Measurements from ENCODE around the gene NEGR1. TPM values are rescaled to one million over a fixed set of nuclear protein-coding genes. Genes with fewer than 3 reads are reported as not detected.

Gene NEGR1
- total RNA-seq, 1 donor from 2014 or later, result 13.4 TPM

DNA sequence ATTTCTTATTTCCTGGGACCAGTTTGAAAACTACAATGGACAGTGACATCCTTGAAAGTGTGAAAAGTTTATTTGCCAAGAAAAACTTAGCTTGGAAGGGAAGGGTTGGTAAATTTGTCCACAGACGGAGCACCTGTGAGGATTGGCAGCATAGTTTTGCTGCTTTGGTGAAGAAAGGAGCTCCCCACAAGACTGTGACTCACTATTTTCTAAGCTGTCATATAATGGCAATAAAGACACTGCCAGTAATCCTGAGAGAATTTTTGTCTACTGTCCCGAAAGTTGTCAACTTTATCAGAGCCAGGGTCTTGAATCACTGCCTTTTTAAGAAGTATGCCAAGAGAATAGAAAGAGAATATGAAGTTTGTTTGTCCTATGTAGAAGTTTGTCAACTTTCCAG, 230.8 kb downstream of the NEGR1 start:
- DNase-seq (ENCODE audit: low read depth), result peak; percentile 21

DNA sequence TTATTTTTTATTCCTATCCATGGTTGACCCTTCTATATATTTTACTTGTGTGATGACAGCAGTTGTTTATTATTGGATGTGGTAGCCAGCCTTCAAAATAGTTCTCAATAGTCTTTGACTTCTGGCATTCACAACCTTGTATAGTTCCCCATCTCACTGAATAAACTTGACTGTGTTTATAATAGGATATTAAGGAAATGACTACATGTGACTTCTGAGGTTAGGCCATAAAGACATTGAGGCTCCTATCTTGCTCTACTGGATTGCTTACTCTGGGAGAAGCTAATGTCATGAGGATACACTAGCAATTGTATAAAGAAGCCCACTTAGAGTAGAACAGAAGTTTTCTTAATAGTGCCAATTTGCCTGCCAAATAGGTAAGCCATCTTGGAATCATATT, 231.8 kb downstream of the NEGR1 start:
- DNase-seq (ENCODE audit: low read depth), result no peak

DNA sequence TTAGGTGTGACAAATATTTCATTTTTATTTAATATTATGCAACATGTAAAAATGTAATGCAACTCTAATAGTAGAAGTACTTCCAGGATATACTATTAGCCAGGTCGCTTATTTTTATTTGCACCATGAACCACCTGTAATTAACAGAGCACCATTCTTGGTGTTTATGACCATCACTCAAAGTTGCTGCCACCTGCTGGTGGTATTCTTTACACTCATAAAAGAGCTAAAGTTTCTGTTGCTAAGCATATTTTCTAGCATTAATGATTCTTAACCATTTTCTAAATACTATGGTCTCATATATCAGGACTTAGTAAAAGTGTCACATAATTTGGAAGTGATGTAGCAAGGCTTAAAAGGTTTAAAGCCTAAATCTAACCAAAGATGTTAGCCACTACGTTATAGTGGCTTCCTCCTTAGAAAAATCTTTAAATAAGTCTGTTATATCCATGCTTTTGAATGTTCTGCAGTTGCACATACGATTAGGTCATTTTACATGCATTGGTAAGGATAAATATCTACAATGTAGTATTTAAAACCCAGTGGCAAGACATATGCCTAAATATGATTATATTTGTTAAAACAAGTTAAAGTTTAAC, 244.5 kb downstream of the NEGR1 start:
- DNase-seq (ENCODE audit: low read depth), result peak; percentile 66

DNA sequence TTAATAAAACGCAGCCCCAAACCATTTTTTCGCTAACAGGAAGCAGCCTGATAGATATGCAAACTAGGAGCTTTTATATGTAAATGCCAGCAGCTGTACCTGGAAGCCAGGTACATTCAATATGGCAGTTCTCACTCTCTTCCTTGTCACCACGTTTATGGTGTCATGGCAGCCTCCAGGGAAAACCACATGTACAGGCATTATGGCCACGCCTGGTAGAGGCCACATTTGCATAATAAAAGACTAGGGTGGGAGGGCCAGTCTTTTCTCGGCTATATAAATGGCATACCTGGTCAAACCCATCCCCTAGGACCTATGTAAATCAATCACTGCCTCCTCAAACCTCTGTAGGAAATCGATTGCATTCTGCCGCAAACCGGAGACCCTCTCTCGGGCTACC, 247.5 kb downstream of the NEGR1 start:
- DNase-seq (ENCODE audit: low read depth), result no peak

DNA sequence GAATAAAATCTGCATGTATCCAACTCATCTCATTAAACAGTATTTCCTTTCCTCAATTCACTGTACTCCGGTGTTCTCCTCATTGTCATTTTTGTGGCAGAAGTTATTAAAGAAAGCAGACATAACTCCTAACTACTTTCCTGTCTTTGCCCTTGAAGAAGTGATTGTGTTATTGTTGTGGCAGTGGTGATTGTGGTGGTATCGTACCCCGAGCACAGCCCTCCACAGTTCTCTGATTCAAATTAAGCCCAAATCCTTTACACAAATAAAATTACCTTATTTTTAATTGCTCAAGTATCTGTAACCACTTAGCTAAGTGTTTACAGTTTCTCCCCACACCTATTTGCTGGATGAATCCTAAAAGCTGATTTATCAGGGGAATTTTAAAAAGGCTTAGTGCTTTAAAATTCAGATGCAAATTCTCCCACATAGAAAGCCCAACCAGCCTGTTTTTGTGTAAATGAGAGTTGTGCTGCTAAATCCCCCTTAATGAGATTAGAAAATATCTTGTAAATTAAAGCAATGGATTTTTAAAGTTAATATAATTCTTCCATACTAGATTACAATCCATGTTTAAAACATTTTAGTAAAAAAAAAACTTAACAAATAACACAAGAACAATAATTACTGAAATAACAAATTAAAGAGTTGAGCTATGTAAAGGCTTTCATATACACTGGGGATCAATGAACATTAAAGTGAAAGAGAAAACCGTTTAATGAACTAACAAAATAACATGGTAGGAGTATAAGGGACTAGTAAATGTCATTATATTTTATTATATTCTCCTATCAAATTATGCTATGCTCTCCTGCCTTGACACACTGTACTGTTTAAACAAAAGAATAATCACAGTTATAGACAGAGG, 259.0 kb downstream of the NEGR1 start:
- DNase-seq (ENCODE audit: low read depth), result no peak

DNA sequence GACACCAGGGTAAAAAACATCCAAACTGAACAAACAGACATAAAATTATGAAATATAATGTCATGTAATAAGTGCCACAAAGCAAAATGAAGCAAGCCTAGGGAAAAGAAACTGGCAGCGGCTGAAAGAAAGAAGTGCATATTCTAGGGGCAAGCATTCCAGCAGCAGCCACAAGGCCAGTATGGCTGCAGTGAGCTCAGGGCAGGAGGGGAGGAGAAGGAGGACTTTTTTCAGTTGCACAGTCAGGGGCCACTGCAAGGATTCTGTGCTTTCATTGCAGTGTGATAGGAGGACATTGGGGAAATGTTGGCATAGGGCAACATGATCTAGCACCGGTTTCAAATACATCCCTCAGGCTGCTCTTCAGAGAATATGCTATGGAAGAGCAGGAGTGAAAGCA, 263.8 kb downstream of the NEGR1 start:
- no peak for DNase-seq (ENCODE audit: low read depth)

DNA sequence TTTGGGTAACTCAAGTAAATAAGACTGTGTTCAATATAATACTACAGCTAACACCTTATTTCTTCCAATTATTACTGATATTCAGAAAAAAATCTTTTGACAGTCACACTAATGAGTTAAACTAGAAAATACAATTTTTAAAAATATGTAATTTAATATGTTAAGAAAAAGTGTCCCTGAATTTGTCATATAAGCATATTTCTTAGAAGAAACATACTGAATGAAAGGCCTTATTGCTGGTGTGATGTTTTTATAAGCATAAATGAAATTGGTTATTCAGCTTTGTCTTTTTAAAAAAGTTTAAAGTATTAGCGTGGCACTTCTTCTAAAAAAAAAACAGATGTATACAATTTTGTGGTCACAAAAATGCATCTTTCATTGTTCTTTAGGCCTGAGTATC, 267.3 kb downstream of the NEGR1 start:
- DNase-seq (ENCODE audit: low read depth), result no peak

DNA sequence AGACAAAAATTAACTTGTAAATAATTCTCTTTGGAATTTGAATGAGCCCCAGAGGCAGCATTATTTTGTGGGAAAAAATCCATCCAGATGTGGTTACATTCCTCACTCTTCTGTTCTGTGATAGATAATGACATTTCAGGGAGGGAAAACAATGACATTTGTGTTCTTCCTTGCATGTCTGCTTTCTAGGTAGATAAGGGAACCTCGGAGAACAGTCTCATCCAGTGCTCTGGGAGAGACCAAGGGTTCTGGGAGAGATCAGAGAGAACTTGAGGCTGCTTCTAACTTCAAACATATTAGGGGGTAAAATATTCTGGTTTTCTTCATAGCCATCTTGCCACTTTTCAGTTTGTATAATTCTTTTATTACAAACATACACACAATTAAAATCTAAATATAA, 269.2 kb downstream of the NEGR1 start:
- no peak for DNase-seq (ENCODE audit: low read depth)

DNA sequence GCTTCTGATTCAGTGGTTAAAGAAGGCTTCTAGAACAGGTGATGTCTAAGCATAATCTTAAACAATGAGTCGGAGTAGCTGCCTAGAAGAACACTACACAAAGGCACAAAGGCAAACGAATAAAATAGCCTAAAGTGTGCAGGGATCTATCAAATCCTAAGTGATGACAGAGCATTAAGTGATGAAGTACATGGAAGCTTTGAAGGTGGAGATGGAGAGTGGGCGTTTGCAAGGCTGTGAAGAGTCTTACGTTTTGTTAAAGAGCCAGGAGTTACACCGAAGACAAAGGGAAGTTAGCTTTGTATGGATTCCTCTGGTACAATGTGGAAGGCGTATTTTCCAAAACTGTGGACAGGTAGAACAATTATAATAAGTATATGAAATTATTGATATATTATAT, 270.6 kb downstream of the NEGR1 start:
- DNase-seq (ENCODE audit: low read depth), result peak; percentile 59

DNA sequence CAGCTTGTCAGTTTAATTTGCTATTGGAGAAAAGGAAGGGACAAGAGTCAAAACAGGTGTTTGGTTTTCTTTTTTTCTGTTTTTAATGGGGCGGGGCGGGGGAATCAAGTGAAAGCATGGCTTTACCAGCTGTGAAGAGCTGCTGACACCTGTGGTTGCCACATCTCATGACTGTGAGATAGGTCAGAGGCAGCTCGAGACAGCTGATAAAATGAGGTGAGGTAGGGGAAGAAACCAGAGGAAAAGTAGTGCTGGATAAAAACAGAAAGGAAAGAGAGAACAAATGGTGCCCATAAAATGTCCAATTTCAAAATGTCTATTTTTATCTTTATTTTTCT, 272.3 kb downstream of the NEGR1 start:
- DNase-seq (ENCODE audit: low read depth), result peak; percentile 89

DNA sequence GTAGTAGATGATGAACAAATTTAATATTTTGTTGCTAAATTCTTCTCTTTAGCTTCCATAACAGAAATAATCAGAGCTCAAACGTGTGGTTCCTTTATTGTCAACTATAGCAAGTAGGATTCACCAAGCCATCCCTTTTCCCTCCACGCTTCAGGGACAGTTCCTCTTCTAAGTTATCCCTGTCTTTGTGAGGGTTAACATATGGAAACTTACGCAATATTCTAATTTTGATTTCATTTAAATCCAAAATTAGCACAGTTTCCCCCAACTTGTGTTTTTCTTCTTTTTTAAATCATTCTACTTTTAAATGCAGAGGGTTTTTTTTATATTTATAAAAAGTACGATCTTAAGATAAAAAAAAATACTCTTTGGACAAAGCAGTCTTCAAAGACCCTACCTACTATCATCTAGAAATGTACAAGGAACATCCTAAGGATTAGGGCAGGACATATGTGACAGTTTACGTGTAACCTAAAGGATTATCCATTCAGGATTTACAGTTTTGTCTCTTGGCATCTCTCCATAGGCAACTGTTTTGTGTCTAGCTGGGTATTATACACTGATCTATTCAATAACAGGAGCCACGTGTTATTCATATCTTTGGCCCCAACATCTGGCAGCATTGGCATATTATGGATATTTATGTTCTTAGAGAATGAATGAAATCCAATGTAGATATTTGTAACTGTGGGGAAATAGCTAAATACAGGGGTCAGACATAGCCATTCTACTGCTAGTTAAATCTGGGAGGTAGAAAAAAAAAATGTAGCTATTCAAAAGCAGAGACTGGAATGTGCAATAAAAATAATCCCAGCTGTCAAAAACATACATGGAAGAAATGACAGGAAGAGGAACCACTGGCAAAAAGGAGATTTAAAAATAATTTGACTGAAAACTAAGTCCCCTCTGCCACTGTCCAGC, 272.9 kb downstream of the NEGR1 start:
- peak; percentile 15 for DNase-seq (ENCODE audit: low read depth)

DNA sequence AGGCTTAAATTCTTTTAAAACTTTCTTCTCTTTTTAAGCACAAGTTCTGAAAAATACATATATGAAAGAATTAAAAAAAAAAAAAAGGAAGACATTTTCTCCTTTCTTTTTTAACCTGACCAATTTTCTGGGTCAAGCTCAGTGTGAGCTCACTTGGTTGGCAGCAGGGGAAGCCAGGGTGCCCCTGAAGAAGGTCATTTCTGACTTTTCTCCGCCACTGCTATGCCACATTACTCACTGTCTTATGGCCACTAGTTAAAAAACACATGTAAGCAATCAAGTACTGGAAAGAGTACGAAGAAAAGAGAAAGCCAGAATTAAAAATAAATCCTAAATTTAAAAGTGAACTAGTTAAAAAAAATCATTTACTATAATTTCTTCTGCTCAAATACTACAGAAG, 275.0 kb downstream of the NEGR1 start:
- no peak for DNase-seq (ENCODE audit: low read depth)

DNA sequence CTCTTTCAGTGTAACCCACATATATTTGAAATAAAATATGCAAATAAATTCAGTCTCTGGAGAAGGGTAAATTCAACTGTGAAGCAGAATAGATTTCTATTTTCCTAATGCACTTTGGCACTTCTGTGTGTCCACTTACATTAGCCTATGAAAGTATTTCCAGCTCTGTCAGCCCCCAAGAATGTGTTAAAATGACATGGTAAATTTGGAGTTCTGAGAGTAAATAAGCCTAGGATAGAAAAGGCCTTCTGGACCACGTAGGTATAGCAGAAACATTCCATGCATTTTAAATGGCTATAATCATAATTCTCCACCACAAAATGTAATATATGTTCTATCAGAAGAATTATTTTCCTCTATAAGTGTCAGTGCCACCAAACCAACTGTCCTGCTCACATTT, 276.2 kb downstream of the NEGR1 start:
- DNase-seq (ENCODE audit: low read depth), result no peak

DNA sequence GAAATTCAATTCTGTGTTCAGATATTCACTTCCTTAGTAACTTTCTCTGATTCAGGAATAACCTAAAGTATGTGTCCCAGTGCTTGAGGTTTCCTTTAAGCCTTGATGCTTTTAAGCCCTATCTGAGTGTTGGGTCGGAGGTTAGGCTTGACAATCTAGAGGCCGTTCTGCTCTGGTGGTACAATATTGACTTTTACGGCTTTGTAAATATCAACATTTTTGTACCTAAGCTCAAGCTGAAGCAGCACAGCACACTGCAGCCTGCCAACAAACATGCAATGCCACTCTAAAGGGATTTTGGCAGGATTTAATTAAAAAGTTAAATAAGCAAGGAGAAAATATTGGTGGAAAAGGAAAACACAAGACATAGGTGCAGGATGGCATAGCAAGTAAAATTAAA, 279.2 kb downstream of the NEGR1 start:
- no peak for DNase-seq (ENCODE audit: low read depth)

DNA sequence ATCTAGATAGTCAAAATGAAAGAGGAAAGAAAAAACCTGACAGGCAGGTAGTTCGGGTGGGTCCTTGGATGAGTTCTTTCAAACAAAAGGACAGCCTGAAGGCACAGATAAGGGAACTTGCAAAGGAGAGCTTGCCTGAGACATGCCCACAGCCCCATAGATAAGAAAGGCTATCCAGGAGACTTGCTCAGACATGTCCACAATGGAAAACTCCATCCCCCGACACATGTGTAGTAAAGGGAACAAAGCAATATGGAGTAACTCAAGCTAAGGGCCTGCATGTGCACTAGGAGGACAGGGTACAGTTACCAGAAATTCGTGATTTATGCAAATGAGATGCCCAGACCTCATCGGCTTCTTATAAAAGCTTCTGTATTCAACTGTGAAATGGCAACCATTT, 281.5 kb downstream of the NEGR1 start:
- DNase-seq (ENCODE audit: low read depth), result peak; percentile 21

DNA sequence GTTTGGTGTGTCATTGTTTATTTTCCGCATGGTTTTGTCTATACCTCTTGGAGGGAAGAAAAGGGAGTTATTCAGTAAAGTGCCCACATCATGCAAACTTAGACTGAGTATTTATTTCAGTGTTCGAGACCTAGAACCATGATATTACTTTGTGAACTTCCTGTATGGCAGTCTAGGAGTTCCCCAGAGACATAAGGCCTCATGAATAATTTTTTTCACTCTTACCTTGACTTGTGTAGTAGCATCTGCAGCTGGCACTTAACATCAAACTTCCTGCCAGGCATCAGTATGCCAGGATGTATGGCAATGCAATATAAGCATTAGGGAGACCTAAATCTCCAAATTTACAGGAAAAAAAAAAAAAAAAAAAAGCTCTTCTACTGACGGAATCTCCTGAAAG, 287.7 kb downstream of the NEGR1 start:
- DNase-seq (ENCODE audit: low read depth), result no peak

DNA sequence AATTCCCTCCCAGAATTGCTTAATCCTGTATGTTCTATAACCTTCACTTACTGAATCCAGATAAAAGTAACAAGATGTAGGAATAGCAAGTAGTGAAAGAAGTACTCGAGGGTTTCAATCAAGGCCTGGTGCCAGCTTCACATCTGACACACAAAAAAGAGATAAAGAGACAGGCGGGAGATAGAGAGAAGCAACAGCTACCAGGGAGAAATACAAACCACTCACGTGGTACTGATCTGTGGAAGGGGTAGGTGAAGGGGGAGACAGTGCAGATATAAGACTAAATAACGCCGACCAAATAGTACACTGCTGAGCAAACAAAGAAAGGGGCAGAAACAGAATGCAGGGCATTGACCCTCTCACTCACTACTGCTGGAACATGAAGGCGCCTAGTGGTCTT, 295.2 kb downstream of the NEGR1 start:
- DNase-seq (ENCODE audit: low read depth), result no peak

DNA sequence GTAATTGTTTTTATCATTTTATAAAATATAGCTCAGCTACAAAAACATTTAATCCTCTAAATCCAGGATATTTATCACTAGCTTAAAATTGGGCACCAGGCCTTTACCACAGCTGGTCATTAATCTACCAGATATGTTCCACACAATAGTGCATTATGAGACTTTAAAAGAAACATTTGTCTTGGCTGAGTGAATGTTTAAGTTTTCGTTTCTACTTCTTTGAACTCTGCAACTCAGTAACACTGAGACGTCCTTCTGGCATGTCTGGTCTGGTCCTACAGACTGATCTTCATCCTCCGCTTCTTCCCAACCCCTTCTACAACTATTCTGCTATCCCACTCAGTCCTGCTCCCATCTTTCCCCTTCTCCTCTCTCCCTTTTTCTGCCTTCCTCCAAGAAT, 296.2 kb downstream of the NEGR1 start:
- no peak for DNase-seq (ENCODE audit: low read depth)

DNA sequence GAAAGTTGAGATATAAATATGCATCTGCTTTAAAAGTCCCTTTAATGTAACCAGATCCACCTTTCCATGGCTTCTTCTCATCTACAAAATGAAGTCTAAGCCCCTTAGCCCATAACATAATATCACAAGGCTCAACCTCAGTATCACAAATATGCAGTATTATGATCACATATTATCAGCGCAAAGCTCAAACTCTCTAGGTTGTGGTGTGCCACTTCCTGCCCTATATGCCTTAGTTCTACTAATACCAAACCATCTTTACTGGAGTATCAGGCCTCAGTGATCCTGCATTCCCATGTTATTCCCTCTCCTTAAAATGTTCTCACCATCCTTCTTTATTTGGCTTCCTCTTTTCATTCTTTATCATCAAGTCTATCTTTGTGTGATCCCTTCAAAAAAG, 301.8 kb downstream of the NEGR1 start:
- no peak for DNase-seq (ENCODE audit: low read depth)

DNA sequence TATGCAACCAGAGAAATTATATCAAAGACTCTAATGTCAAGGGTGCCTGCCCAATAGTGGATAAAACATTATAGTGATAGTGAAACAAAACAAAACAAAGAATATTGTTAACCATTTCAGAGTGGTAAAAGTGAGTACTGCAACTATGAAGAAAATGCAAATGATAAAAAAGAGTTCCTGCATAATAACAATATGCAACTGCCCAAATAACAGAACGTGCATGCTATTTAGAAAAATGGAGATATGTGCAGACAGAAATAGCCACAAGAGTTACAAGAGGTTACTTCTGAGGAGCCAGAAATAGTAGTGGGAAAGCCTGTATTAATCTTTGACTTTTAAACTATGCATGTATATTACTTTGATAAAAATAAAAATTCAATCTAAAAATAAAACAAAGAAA, 302.5 kb downstream of the NEGR1 start:
- DNase-seq (ENCODE audit: low read depth), result no peak

DNA sequence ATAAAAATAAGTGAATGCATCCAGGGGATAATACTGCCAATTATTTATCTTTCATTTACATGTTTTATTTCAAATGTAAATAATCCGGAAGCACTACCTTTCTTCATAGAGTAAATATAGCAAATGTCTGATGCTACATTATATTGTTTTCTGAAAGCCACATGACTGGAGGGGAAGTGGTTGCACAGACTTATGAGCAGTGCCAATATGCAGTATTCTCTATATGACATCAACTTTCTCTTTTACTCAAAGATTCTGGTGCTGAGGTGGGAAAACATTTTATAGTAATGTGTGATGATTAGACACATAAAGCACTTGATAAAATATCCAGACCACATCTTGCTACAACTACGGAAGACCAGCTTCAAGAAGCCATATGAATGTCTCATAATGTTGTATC, 314.7 kb downstream of the NEGR1 start:
- no peak for DNase-seq (ENCODE audit: low read depth)

DNA sequence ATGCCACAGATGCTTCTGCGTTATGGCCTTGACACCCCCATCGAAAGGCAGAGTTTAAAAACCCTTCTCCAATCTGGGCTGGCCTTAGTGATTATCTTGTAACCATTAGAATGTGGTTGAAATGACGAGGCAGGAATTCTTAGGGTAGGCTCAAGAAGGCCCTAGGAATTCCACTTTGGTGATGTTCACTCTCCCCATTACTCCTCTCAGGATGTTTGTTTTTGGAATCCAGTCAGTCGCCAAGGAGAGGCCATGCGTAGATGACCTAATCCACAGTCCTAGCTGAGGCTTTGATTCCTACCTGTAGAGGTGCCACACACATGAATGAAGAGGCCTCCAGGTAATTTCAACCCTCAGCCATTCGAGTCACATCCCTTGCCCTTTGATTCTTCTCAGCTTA, 318.2 kb downstream of the NEGR1 start:
- peak; percentile 4 for DNase-seq (ENCODE audit: low read depth)
